ENCODE data around the gene ARL15.
"Not testable (repeated sequence)": the region's sequence is repeated elsewhere in the genome, so short reads cannot be mapped to it uniquely, and the experiment has no call there.

- not testable (repeated sequence) for TF ChIP-seq HDAC6 (IDR thresholded peaks at IDR 0.05; ENCODE audit: low read depth, low read length); KDM1A (IDR thresholded peaks at IDR 0.05; ENCODE audit: borderline replicate concordance, low read length); POLR2A (IDR thresholded peaks at IDR 0.05; ENCODE audit: control extremely low read depth in 1 of 2, low read depth in 2 of 2, low read length in 2 of 2); RNF2 (IDR thresholded peaks at IDR 0.05; ENCODE audit: borderline replicate concordance, low read depth, low read length, missing control alignments, poor library complexity, severe bottlenecking); CTCF (IDR thresholded peaks at IDR 0.05; ENCODE audit: control extremely low read depth in 1 of 3, insufficient read depth in 1 of 3, low read depth in 1 of 3, low read length in 3 of 3); EZH2 (IDR thresholded peaks at IDR 0.05; ENCODE audit: low read depth, low read length, severe bottlenecking); EP300 (IDR thresholded peaks at IDR 0.05; ENCODE audit: borderline replicate concordance in 1 of 2, low read depth in 2 of 2, low read length in 2 of 2)
Observed at GRCh38 chr5:54060919-54061318, 249.5 kb downstream of the ARL15 start.

Data from H1 (cell line).